SW 1271 (cell line): ENCODE measurements around the gene BORCS8.

Source experiments
- DNase-seq, 2 experiments: peaks; one replicate each; lab custom pipeline; 2025; lab: John Stamatoyannopoulos, UW

Gene BORCS8

DNA sequence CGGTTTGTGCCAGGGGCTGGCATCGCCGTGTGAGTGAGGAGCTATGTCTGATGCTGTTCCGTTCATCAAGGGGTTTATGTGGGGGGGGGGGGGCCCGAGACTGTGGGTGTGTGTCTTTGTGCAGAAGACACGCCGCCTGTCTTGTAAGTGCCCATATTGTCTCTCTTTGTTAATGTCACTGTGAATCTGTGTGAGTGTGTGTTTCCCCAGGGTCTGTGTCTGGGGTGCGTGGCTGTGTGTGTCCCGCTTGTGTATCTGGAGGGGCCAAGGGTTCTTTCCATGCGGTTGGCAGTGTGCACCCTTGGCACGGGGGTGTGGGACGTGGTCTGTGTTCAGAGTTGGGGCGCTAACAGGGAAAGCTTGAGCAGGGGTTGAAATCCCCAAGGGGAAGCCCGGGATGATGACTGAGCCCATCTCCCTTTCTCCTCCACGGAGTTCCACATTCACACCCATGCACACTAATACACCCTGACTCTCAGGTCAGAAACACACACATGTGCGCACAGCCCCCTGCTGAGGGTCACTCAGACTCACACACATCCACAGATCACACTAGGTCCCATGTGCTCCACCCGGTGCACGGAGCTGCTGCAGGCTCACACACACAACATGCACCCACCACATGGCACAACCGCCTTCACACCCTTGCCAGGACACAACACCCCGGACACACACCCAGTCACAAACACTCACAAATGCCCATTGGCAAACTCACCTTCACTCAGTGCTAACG lies 21.6 kb upstream of the BORCS8 start:
- DNase-seq, result no peak

DNA sequence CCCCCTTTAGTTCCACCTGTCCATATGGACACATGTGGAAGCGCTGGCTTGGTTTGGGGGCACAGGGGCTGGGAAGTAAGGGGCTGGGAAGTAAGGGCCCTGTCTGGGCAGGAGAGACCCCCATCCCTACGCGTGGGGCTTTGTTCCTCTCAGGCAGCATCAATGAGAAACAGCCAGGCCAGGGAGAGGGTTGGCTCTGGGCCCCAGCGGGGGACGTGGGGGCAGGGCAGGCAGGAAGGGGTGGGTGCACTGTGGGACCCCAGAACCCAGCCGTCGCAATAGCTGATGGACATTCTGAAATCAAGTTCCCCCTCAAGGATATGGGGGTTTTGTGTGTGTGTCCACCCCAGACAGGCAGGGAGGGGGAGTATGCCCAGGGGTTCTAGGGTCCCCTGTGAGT lies 21.0 kb upstream of the BORCS8 start:
- no peak for DNase-seq

DNA sequence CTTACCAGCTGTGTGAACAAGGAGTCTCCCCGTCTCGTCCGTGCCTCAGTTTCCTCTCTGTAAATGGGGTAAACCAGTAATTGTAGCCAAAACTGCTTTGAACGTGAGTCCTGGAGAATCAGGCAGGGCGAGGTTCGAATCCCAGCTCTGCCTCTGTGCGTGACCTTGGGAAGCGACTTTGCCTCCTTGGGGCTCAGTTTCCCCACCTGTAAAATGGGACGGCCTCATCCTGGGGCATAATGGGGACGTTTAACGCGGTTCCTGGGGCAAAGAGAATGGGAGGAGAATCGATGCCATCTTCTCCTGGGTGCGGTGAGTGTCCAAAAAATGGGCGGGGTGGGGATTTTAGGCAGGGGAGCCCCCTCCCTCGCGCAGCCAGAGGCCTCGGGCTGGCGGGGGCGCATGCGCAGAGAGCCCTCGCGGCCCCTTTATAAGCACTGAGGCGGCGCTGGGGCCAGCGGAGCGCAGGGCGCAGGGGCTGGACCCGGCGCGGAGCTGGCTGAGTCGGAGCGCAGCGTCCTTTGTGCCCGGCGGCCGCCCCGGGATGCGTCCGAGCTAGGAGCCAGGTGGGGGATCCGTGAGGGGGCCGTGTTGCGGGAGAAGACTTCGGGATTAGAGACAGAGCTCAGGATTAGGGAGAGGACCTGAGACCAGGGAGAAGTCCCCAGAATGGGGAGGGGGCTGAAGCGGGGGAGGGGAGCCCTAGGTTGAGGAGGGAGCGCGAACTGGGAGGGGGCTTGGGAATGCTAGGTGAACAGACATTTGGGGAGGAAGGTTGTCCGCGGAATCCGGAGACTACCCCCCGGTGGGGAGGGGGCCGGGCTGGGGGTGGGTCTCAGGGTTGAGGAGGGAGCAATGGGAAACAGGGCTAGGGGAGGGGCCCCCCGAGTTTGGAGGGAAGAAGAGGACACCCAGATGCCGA lies 19.8 kb upstream of the BORCS8 start, which contains the start of gene NCAN:
Gene NCAN, plus strand, starts transcription at position 460 of the 922 bp plus-strand sequence. CDS start 4,996 bp downstream, outside the sequence.
- no peak for DNase-seq

DNA sequence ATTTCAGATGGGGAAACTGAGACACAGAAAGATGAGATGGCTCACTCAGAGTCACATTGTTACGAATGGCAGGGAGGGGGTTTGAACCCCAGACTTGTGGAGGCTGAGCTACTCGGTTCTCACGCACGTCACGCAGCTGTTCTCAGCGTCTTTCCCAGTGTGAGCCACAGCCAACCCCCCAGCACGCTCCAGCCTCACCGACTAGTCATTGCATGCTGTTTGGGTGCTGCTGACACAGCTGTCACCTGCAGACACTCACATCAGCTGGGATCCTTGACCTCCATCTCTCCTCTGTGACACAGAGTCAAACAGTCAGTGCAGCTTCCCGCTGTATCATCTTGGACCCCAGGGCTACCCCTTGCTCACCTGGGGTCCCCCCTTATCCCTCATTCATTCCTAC lies 17.4 kb upstream of the BORCS8 start:
- no peak for DNase-seq

DNA sequence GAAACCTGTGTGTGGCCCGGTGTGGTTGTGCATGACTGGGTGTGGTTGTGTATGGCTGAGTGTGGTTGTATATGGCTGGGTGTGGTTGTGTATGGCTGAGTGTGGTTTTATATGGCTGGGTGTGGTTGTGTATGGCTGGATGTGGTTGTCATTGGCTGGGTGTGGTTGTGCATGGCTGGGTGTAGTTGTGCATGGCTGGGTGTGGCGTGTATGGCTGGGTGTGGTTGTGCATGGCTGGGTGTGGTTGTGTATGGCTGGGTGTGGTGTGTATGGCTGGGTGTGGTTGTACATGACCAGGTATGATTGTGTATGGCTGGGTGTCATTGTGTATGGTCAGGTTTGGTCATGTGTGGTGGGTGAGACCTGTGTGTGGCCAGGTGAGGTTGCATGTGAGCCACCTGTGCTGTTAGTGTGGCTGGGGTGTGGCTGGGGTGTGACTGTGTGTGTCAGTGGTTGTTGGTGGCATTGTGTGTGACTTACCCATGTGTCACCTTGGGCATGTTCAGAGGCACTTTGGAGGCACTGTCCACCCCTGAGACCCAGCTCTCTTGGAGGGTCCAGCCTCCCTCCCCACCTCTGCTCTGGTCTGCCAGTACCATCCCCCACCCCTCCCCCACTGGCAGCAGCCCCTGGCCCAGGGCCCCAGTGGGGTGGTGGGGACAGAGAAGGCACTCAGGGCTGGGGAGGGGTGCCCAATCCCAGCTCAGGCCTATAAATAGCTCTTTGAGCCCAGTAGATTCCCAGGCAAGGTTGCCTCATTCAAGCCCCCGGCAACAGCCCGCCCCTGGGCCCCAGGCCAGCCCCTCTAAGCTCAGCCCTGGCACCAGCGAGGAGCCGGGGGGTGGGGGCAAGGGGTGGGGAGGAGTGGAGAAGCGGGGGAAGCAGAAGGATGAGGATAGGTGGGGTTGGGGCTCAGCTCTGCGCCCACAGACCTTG lies 16.0 kb upstream of the BORCS8 start:
- DNase-seq, result no peak

DNA sequence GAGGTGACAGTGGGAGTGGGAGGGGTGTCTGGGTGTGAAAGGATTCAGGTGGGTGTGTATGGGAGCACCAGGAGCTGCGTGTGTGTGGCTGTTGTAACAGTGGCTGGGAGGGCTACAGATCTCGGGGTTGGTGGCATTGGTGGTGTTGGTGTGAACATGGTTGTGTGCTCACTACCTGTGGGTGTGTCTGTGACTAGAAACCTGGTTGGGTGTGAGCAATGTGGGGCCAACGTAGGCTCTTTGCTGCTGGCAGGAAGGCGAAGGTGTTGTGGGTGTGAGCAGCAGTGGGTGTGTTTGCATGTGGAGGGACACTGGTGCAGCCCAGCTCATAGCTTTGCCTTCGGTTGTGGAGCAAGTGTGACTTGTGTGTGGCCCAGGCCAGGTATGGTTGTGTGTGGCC lies 15.0 kb upstream of the BORCS8 start:
- DNase-seq, result no peak

DNA sequence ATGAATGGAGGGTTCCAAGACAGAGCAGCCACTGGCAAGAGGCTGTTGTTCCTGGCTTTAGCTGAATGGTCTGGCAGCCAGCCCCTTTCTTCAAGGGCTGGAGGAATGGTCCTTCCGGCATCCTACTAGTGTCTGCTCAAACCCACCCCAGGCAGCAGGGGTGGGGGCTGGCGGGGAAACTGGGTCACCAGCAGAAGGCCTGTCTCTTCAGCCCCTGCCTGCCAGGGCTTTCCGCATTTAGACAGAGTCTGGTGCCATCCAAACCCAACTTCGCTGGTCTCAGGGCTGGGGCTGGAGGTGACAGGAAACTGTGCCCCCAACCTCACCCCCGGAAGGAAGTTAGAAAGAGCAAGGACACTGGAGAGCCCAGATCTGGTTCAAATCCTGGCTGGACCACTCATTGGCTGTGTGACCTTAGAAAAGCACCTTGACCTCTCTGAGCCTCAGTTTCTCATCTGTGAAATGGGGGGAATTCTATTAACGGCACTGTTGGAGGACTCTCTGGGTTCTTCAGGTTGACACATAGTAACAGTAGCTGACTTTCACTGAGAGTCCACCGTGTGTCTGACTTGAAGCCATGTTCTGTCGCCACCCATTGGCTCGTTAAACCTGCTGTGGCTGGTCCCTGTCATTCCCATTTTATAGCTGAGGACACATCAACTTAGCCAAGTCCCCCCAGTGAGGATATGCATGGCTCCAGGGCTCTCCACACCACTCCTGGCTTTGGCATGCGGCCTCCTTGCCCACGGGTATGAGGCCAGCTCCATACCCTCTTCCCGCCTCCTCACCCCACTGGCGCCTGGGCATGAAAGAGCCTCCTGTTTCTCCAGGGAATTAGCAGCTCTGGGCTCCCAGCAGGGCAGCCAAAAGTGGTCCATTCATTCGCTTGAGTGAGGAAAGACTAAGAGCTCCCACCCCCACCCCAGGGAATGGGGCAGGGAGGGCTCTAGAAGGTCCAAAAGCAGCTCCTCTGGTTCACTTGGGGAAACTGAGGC lies 13.8 kb upstream of the BORCS8 start:
- DNase-seq, result no peak

DNA sequence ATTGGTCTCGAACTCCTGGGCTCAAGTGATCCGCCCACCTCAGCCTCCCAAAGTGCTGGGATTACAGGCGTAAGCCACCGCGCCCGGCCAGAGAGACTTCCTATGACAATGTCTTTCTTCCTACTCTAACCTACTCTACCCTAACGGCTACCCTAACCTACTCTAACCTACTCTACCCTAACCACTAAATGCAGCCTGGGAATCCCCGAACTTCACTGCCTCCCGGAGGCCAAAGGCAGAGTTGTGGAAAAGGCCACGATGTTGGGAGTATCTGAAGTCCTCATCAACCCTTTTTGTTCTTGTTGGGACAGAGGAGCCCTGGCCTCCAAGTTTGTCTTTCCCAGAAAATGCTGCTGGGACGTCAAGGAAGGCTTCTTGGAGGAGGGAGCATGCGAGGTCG lies 12.2 kb upstream of the BORCS8 start:
- DNase-seq, result no peak

DNA sequence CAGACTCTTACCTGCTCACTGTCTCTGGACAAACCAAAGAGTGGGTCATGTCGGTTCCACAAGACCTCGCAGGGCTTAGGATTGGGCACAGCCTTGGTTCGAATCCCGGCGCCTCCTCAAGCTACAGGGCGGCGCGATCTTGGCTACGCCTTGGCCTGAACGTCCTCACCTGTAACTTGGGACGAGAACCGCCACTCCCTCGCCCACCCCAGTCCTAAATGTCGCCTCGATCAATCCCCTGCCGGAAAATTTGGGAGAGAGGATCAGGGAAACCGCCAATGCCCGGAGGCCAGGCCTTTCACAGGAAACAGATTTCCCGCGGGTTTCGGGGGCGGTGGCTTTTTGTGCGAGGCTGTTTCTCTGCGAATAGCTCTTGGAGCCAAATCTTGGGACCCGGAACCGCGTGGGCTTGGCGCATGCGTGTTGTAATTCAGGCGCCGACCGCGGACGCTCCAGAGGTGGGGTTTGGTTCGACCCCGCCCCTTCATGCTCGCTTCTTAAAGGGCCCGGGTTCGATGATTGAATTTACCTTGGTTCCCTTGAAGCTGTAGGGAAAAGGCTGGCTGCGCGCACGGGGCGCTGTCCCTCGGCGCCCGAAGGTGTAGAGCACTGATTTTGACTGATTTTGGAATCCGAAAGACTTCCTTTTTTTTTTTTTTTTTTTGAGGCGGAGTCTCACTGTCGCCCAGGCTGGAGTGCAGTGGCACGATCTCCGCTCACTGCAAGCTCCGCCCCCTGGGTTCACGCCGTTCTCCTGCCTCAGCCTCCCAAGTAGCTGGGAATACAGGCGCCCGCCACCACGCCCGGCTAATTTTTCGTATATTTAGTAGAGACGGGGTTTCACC lies 11.3 kb upstream of the BORCS8 start, which contains the start of gene NR2C2AP:
Gene NR2C2AP, minus strand, starts transcription at position 403 of the 845 bp plus-strand sequence. Its CDS starts 354 bp downstream, at position 49.
- DNase-seq, result peak; percentile 65 to 92

DNA sequence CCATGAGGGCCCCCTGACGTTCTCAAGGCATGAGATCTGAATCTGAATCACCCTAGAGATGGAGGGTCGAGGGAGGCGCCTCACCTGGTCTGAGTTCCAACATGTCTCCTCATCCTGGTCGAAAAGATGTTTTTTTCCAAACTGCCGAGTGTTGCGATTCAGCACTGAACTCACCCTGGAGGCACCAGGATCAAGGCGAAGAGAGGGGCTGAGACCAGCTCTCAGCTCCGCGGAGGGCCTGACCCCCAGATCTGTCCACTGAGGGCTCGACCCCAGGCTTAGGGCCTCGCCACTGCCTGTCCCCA lies 10.7 kb upstream of the BORCS8 start:
- DNase-seq, result no peak

DNA sequence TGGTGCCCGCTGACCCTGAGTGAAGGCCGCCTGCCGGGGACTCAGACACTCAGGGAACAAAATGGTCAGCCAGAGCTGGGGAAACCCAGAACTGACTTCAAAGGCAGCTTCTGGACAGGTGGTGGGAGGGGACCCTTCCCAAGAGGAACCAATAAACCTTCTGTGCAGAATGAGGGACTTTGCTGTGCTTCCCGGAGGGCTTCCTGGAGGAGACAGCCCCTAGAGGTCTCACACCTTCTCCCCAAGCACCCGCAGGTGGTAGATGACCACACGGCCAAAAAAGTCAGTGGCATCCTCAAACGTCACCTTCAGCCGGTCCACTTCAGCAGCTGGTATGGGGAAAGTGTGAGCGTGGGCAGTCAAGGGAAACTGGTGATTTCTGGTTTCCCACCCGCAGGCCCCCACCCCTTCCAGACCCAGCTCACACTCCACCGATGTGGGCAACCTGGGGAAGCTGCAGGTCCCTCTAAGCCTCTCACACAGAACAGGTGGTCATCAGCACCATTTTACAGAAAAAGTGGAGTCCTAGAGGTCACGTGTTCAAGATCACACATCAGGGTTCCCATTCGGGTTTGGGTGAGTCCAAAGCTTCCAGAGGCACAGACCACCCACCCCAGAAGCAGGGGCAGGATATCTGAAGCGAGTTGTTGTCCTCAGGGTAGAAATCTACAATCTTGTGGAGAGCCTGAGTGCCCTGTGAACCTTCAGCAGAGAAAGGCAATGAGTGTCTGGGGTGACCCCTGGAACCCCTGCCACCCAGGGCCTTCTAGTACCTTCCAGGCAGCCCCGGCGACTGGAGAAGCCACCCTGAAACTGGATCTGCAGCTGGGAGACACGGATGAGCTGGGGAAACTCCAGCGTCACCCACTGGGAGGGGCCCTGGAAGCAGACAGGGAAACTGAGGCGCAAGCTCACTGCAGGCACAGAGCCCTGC lies 10.0 kb upstream of the BORCS8 start:
- DNase-seq, result no peak

DNA sequence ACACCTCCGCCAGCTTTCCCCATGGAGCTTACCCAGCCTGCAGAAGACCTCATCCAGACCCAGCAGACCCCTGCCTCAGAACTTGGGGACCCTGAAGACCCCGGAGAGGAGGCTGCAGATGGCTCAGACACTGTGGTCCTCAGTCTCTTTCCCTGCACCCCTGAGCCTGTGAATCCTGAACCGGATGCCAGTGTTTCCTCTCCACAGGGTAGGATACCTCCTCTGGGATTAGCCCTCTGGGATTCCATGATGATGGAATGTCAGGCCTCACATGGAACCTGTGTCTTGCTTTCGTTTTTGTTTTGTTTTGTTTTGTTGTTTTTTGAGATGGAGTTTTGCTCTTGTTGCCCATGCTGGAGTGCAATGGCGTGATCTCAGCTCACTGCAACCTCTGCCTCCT lies 2.0 kb upstream of the BORCS8 start:
- DNase-seq, result no peak

DNA sequence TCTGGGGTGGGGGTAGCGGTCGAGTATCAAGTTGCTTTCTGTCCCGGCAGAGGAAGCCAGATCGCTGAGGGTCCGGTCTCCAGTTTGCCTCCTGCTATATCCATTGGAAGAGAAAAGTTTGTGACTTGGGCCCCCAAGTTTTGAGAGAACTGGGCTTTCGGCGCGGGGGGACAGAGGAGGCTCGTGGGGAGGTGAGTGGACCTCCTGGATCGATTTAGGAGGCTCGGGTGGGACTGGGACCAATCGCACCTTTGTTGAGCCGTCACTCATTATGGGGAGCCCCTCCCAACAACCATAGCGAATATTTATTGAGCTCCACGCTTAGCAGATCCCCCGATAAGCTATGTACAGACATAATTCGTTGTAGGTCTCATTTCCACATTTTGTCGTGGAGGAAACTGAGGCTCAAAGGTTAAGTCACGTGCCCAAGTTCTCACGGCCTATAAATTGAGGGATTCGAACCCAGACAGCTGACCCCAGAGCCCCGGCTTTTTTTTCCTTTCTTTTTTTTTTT lies 1.0 kb upstream of the BORCS8 start:
- DNase-seq, result peak in 1 of 2 experiments; percentile 50

DNA sequence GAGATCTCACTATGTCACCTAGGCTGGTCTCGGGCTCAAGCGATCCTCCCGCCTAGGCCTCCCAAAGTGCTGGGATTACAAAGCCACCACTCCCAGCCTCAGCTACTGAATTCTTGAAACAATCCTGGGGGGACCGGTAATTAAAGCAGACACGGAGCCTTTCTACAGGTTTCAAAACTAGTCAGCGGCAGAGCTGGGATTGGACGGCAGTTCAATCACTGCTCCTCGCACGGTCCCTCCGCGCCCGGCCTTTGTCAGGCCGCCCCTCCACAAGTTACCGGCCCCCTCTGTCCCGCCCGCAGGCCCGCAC lies 229 bp downstream of the BORCS8 start:
- DNase-seq, result no peak

DNA sequence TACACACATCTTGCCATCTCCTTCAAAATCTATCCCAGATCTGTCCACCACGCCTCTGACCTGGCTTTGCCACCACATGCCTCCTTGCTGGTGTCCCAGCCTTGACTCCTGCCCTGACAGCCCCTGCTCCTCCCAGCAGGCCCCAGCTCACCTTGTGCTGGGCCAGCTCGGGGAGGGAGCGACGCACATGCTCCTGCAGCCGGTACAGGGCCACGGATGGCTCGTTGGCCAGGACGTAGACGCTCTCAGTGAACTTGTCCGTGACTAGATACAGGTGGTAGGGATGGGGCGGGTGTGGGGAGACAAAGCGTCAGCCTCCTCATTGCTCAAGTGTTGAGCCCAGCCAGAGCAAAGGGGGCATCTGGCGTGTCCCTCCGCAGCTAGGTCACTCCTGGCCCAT lies 5.2 kb downstream of the BORCS8 start:
- DNase-seq, result no peak

DNA sequence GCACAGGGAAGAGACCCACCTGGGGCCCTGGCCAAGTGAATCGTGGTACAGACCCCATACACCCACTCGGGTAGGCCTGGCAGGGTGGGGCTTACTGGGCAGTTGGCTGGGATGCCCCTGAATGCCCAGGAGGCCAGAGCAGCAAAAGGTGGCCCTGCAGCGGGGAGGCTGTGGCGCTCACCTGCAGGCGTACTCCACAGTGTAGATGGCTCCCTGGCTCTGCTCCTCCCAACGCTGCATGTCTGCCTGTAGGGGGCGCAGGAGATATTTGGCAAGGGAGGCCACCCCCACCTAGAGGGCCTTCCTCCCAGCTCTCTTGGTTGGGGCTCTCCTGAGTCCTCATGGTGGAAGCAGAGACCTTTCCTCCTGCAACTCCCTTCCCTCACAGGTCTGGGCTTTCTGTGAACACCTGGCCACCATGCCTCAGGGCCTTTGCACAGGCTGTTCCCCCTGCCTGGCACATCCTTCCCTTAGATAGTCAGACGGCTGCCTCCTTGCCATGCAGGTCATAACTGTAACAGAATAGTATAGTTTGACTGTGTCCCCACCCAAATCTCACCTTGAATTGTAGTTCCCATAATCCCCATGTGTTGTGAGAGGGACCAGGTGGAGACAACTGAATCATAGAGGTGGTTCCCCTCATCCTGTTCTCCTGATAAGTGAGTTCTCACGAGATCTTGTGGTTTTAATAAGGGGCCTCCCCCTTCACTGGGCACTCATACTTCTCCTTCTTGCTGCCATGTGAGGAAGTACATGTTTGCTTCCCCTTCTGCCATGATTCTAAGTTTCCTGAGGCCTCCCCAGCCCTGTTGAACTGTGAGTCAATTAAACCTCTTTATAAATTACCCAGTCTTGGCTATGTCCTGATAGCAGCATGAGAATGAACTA lies 5.9 kb downstream of the BORCS8 start:
- DNase-seq, result no peak

DNA sequence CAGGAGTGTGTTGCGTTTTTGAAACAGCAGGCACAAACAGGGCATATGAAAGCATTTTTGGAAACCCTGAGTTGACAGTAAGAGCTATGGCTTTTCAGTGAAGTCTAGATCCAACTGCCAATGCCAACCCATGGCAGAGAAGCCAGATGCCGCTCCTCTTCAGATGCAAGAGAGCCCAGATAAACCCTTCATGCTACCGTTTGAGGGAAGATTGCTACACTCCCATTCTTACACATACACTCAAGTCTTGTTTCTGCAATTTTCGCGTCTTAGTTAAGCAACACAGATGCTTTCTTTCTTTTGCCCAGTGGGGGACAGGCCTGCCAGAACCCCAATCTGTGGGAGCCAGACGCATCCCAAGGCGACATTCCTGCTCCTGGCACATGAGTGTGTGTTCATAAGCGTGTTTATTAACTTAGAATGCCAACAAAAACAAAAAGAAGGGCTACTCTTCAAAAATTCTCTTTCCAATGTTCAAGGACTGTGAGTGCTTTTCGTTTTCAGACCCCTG lies 10.4 kb downstream of the BORCS8 start:
- DNase-seq, result no peak
